HepG2 (cell line): Measurements from ENCODE around the gene TIMM9. TPM values are rescaled to one million over a fixed set of nuclear protein-coding genes. Genes with fewer than 3 reads are reported as not detected.

Source experiments
- FOSL2 ChIP-seq: sonication (generic); formaldehyde crosslinking; IDR thresholded peaks from 2 replicates; pipeline ENCODE4 v1.4.0; 2020; ENCODE audit warnings: missing genetic modification reagents
- NAIF1 ChIP-seq: sonication (generic); formaldehyde crosslinking; IDR thresholded peaks from 2 replicates; pipeline ENCODE4 v1.5.0; 2020; ENCODE audit warnings: mild to moderate bottlenecking, missing genetic modification reagents, borderline replicate concordance
- NCOR1 ChIP-seq: fragments of 200-600 bp; sonication (generic); IDR thresholded peaks from 2 replicates; pipeline ENCODE4 v1.7.0; 2017; ENCODE audit warnings: antibody characterized with exemption, low read length, borderline replicate concordance
- NFATC3 ChIP-seq: sonication (generic); formaldehyde crosslinking; IDR thresholded peaks from 2 replicates; pipeline ENCODE4 v1.5.1; 2020; ENCODE audit warnings: mild to moderate bottlenecking, missing genetic modification reagents
- NR2F6 ChIP-seq, 2 experiments: IDR thresholded peaks; 2 replicates each; pipeline ENCODE4 v1.6.1; 2016; ENCODE audit warnings: antibody characterized with exemption in 1 of 2, mild to moderate bottlenecking in 1 of 2
- PHF21A ChIP-seq: sonication (generic); formaldehyde crosslinking; IDR thresholded peaks from 2 replicates; pipeline ENCODE4 v1.5.0; 2020; ENCODE audit warnings: mild to moderate bottlenecking, missing genetic modification reagents
- RARA ChIP-seq: IDR thresholded peaks from 2 replicates; pipeline ENCODE4 v1.6.1; 2016; ENCODE audit warnings: missing genetic modification reagents, missing compliant biosample characterization
- RBAK ChIP-seq: sonication (generic); formaldehyde crosslinking; IDR thresholded peaks from 2 replicates; pipeline ENCODE4 v1.5.1; 2020; ENCODE audit warnings: mild to moderate bottlenecking, missing genetic modification reagents
- SOX6 ChIP-seq, 2 experiments: fragments of 450-650 bp in 1 of 2; sonication (generic) in 1 of 2; formaldehyde crosslinking in 1 of 2; IDR thresholded peaks; 2 replicates each; pipeline versions ENCODE4 v1.4.0 to v1.6.1; 2017 to 2020; ENCODE audit warnings: antibody characterized with exemption in 1 of 2, mild to moderate bottlenecking in 1 of 2, missing genetic modification reagents in 1 of 2
- SPEN ChIP-seq: sonication (generic); formaldehyde crosslinking; IDR thresholded peaks from 2 replicates; pipeline ENCODE4 v1.5.1; 2020; ENCODE audit warnings: low read depth, mild to moderate bottlenecking, missing genetic modification reagents
- ZBTB26 ChIP-seq: IDR thresholded peaks from 2 replicates; pipeline ENCODE4 v1.6.1; 2016; ENCODE audit warnings: missing compliant biosample characterization, missing genetic modification reagents, borderline replicate concordance
- ZBTB46 ChIP-seq: sonication (generic); formaldehyde crosslinking; IDR thresholded peaks from 2 replicates; pipeline ENCODE4 v1.4.0; 2020; ENCODE audit warnings: mild to moderate bottlenecking, missing genetic modification reagents, borderline replicate concordance
- ZBTB7B ChIP-seq: sonication (generic); formaldehyde crosslinking; IDR thresholded peaks from 2 replicates; pipeline ENCODE4 v1.4.0; 2020; ENCODE audit warnings: missing genetic modification reagents
- ZFP36L1 ChIP-seq: sonication (generic); formaldehyde crosslinking; IDR thresholded peaks from 2 replicates; pipeline ENCODE4 v1.8.0; 2022; ENCODE audit warnings: mild to moderate bottlenecking, missing genetic modification reagents, moderate library complexity
- ZNF317 ChIP-seq: sonication (generic); formaldehyde crosslinking; IDR thresholded peaks from 2 replicates; pipeline ENCODE4 v1.5.0; 2020; ENCODE audit warnings: mild to moderate bottlenecking, missing genetic modification reagents
- ZNF33A ChIP-seq: sonication (generic); formaldehyde crosslinking; IDR thresholded peaks from 2 replicates; pipeline ENCODE4 v1.5.1; 2020; ENCODE audit warnings: missing genetic modification reagents, mild to moderate bottlenecking, moderate library complexity, borderline replicate concordance
- ZNF687 ChIP-seq: sonication (generic); formaldehyde crosslinking; IDR thresholded peaks from 2 replicates; pipeline ENCODE4 v1.5.1; 2020; ENCODE audit warnings: mild to moderate bottlenecking, missing genetic modification reagents, moderate library complexity
- polyA plus RNA-seq, 8 experiments: library from polyadenylated mRNA; depleted of rRNA in 3 of 8; stranded (reverse) in 7 of 8; unstranded in 1 of 8; fragments of >200 nt; fragmentation: Illumina TruSeq in 4 of 8; extraction: Trizol in 4 of 8; gene quantifications; 2 replicates each; pipeline versions ENCODE4 v1.2.1 to v1.2.3, GENCODE V29; 2011 to 2016; ENCODE audit warnings: low read depth in 4 of 8, missing spikeins in 1 of 8, mixed read lengths in 1 of 8; ENCODE audit not compliant: insufficient read depth in 1 of 8
- total RNA-seq, 5 experiments: library from RNA; depleted of rRNA; stranded (reverse); fragments of >200 nt; fragmentation: Illumina TruSeq; extraction: Trizol; gene quantifications; 2 replicates each; pipeline ENCODE4 v1.2.3, GENCODE V29; 2016; ENCODE audit warnings: low read depth in 1 of 5

TIMM9 gene
- total and polyA plus RNA-seq, 2 of the 13 experiments (the other 11 are each of a cell fraction or from before 2014, with no cell fraction given), result 30.5 to 42.5 TPM

- TF ChIP-seq SPEN (CRISPR knock-in tag), result no peak
- TF ChIP-seq FOSL2 (CRISPR knock-in tag), result peak; percentile 34; the same call in 1 of the 2 replicates
- no peak for TF ChIP-seq NFATC3
- TF ChIP-seq SOX6 (IDR thresholded peaks at IDR 0.05), result no peak
- peak; percentile 49; the same call in 1 of the 2 replicates for TF ChIP-seq SOX6 (CRISPR knock-in tag; IDR thresholded peaks at IDR 0.05)
- TF ChIP-seq RARA (CRISPR knock-in tag), result peak; percentile 6; the same call in 1 of the 2 replicates
- TF ChIP-seq ZNF33A, result no peak
- TF ChIP-seq ZNF317 (CRISPR knock-in tag), result no peak
- TF ChIP-seq ZBTB46 (CRISPR knock-in tag), result no peak
- peak; percentile 37; the same call in 1 of the 2 replicates for TF ChIP-seq NCOR1
- no peak for TF ChIP-seq ZNF687 (CRISPR knock-in tag)
- TF ChIP-seq NAIF1 (CRISPR knock-in tag), result no peak
- 0 out of 2 replicates have a peak, but pooled peaks have one; percentile 22 for TF ChIP-seq ZBTB7B (CRISPR knock-in tag)
- peak; percentile 60; the same call in 1 of the 2 replicates for TF ChIP-seq PHF21A
- TF ChIP-seq ZBTB26 (CRISPR knock-in tag), result 0 out of 2 replicates have a peak, but pooled peaks have one; percentile 1
- 0 out of 2 replicates have a peak, but pooled peaks have one; percentile 41 for TF ChIP-seq NR2F6 (IDR thresholded peaks at IDR 0.05)
- peak; percentile 31; the same call in 1 of the 2 replicates for TF ChIP-seq NR2F6 (CRISPR knock-in tag; IDR thresholded peaks at IDR 0.05)
- TF ChIP-seq ZFP36L1 (CRISPR knock-in tag), result no peak
- no peak for TF ChIP-seq RBAK (CRISPR knock-in tag)
These were observed 31.8 kb downstream of the TIMM9 start (continued) for GRCh38 chr14:58395562-58395811.
